ENCODE measurements around the gene BRD3OS. TPM values are rescaled to one million over a fixed set of nuclear protein-coding genes. Genes with fewer than 3 reads are reported as not detected.

BRD3OS gene
- total and polyA plus RNA-seq, 2 of the 13 experiments (the other 11 are each of a cell fraction or from before 2014, with no cell fraction given): 4.9 to 5.7 TPM

DNA sequence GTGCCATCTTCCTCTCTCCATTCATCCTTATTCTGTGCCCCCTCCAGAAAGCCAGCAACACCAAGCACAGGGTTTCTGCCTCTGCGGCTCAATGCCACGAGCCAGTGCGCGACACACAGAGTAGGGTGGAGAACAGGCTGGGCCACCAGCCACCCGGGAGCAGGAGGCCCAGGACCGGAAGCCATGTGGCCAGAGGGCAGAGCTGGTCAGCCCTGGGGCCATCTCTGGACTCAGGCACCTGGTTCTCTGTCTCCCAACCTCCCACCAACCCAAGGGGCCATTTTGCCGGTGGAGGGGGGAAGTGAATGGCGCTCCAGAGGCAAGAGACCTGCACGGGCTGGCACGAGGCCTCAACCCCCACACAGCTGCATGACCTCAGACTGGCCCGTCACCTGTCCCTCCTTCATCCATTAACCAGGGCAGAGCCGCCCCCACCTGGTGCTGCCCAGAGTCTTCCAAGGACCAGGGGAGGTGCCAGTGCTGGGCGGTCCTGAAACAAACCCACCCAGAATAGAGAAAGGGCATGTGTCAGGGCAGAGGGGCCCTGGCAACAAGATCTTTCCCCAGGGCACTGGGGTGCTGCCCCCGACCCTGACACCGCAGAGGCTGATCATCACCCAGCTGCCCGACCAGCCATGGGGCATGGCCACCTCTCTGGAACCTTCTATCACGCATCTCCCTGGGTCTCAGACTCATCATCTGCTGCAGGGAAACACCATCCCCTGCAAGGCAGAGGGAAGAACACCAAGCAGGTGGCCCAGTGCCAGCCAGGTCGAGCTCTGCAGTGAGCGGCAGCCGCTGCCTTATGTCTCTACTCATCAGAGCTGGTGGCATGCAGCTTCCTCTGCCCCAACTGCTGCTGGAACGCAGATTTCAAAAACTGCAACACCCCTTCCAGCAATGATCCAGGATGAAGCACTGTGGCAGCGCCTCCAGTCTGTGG, 45.1 kb upstream of the BRD3OS start (continued):
- TF ChIP-seq IRX3 (CRISPR knock-in tag; IDR thresholded peaks at IDR 0.05; ENCODE audit: borderline replicate concordance, low read depth) (no peak), ZBTB39 (CRISPR knock-in tag; IDR thresholded peaks at IDR 0.05) (no peak), HOXA7 (CRISPR knock-in tag; IDR thresholded peaks at IDR 0.05) (no peak), ZNF280B (CRISPR knock-in tag; IDR thresholded peaks at IDR 0.05; ENCODE audit: borderline replicate concordance) (no peak), NR1H2 (CRISPR knock-in tag; IDR thresholded peaks at IDR 0.05; ENCODE audit: borderline replicate concordance, low read depth) (no peak), ZNF709 (CRISPR knock-in tag; IDR thresholded peaks at IDR 0.05) (no peak), ZBTB25 (CRISPR knock-in tag; IDR thresholded peaks at IDR 0.05) (no peak), HDAC2 (CRISPR knock-in tag; IDR thresholded peaks at IDR 0.05) (no peak), CHD4 (IDR thresholded peaks at IDR 0.05; ENCODE audit: borderline replicate concordance, low read length) (no peak), TAF1 (CRISPR knock-in tag; IDR thresholded peaks at IDR 0.05) (no peak), BHLHE40 (IDR thresholded peaks at IDR 0.05; ENCODE audit: low read length) (no peak), SKI (IDR thresholded peaks at IDR 0.05; ENCODE audit: partially characterized antibody) (no peak), ATF7 (IDR thresholded peaks at IDR 0.05) (no peak), ATF7 (CRISPR knock-in tag; IDR thresholded peaks at IDR 0.05) (0 out of 2 replicates have a peak, but pooled peaks have one; percentile 50), PATZ1 (CRISPR knock-in tag; IDR thresholded peaks at IDR 0.05) (peak; percentile 27; the same call in 1 of the 2 replicates), KDM1A (CRISPR knock-in tag; IDR thresholded peaks at IDR 0.05) (no peak)
- TF ChIP-seq, protein P1, sequence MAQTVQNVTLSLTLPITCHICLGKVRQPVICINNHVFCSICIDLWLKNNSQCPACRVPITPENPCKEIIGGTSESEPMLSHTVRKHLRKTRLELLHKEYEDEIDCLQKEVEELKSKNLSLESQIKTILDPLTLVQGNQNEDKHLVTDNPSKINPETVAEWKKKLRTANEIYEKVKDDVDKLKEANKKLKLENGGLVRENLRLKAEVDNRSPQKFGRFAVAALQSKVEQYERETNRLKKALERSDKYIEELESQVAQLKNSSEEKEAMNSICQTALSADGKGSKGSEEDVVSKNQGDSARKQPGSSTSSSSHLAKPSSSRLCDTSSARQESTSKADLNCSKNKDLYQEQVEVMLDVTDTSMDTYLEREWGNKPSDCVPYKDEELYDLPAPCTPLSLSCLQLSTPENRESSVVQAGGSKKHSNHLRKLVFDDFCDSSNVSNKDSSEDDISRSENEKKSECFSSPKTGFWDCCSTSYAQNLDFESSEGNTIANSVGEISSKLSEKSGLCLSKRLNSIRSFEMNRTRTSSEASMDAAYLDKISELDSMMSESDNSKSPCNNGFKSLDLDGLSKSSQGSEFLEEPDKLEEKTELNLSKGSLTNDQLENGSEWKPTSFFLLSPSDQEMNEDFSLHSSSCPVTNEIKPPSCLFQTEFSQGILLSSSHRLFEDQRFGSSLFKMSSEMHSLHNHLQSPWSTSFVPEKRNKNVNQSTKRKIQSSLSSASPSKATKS (CRISPR knock-in tag; IDR thresholded peaks at IDR 0.05): no peak
- TF ChIP-seq, protein P2, sequence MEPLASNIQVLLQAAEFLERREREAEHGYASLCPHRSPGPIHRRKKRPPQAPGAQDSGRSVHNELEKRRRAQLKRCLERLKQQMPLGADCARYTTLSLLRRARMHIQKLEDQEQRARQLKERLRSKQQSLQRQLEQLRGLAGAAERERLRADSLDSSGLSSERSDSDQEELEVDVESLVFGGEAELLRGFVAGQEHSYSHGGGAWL (CRISPR knock-in tag; IDR thresholded peaks at IDR 0.05): no peak
